GM13977 (cell line): ENCODE data around the gene CCBE1.

Experiments used
- DNase-seq: peaks from one replicate; pipeline ENCODE4 v3.0.0; 2012; ENCODE audit warnings: low spot score
- in situ Hi-C: fragments of 300-500 bp; cut with MboI; formaldehyde crosslinking; loops from one replicate; pipeline ENCODE4 v1.12.0; 2022; ENCODE audit warnings: low sequenced_read_pairs, low pct_unique_long_range_greater_than_20kb, mixed read lengths, inconsistent platforms; ENCODE audit not compliant: unreplicated experiment
- TF ChIP-seq, protein P1 (sequence below): IDR thresholded peaks from 2 replicates; pipeline ENCODE4 v1.5.1; 2012; ENCODE audit warnings: mild to moderate bottlenecking, control low read depth; ENCODE audit not compliant: insufficient read depth; ENCODE audit errors: extremely low read depth, missing control alignments

The CCBE1 gene

DNA sequence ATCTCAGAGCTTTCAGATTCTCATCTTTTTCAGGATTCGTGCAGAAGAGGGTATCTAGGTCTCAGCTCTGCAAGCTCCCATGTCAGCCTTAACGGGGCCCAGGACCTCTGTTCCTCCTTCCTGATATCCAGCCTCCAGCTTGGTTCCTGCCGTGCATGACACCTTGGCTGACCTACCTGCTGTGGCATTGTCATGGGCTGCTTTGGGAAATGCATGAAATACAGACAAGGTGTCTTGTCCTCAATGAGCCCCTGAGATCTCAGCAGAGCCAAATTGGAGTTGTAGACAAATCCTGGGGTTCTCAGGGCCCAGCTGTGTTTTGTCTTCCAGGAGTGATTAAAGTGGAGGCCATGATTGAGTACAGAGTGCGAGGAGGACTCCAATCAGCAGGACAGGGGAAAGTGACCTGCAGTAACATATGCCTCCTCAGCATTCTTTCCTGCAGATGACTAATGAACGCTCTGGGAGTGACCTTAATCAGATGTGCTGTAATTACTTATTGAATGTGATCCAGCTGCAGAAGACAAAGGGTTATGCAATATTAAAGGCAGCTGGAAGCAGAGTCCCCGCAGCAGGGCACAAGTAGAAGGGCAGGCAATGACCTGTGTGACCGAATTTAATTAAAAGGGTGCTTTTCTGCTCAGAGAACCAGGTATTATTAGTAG is 141.1 kb downstream of the CCBE1 start:
- TF ChIP-seq, protein P1, sequence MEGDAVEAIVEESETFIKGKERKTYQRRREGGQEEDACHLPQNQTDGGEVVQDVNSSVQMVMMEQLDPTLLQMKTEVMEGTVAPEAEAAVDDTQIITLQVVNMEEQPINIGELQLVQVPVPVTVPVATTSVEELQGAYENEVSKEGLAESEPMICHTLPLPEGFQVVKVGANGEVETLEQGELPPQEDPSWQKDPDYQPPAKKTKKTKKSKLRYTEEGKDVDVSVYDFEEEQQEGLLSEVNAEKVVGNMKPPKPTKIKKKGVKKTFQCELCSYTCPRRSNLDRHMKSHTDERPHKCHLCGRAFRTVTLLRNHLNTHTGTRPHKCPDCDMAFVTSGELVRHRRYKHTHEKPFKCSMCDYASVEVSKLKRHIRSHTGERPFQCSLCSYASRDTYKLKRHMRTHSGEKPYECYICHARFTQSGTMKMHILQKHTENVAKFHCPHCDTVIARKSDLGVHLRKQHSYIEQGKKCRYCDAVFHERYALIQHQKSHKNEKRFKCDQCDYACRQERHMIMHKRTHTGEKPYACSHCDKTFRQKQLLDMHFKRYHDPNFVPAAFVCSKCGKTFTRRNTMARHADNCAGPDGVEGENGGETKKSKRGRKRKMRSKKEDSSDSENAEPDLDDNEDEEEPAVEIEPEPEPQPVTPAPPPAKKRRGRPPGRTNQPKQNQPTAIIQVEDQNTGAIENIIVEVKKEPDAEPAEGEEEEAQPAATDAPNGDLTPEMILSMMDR, result no peak
- in situ Hi-C loops, result no loop called here
- DNase-seq, result no peak

DNA sequence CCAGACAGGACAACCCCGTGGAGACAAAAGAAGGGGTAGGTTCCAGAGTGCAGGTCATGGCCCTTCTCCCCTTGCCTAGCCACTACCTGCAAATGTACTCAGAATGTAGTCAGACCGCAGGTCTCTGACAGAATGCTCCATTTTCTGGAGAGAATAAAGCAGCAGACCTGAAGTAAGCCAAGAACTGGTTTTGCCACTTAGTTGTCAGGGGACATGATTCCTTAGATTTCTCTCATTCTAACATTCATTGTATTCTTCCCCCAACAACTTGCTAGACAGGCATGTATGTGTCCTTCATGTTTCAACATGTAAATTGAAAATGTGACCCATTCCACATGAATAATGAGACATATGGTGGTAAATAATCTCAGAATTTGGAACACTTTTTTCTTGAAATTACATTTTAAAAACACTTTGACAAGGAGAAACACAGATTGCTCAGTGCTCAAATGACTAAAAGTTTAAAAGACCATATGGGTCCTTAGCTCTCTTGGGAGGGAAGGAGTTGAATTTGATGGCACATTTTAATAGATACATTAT is 142.4 kb downstream of the CCBE1 start:
- TF ChIP-seq, protein P1, result no peak
- in situ Hi-C loops, result no loop called here
- DNase-seq, result no peak

DNA sequence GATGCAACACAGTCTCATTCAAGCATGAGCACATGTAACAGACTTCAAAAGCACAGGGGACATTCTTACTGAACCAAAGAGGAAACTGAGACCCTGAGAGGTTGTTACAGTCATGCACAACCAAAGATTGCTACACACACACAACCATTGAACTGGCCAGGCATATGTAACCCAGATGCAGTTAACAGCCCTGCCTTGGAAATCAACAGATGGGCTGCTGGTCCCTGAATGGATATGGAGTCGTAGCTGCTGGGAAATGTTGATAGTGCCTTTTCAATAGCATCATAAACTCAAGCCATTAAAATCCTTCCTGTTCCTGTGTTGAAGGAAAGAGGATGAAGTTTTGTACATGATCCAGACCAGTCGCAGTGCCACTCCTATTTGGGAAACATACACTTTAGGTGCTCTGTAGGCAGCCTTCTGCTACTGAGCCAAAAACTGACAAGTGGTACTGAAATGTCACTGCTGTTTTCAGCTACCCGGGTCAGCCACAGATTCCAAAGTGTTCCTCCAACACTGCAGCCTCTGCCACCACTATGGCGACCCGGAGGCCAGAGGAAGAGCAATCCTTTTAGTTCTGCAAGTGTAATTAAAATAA is 143.9 kb downstream of the CCBE1 start:
- DNase-seq, result no peak
- in situ Hi-C loops, result no loop called here
- TF ChIP-seq, protein P1, result no peak

DNA sequence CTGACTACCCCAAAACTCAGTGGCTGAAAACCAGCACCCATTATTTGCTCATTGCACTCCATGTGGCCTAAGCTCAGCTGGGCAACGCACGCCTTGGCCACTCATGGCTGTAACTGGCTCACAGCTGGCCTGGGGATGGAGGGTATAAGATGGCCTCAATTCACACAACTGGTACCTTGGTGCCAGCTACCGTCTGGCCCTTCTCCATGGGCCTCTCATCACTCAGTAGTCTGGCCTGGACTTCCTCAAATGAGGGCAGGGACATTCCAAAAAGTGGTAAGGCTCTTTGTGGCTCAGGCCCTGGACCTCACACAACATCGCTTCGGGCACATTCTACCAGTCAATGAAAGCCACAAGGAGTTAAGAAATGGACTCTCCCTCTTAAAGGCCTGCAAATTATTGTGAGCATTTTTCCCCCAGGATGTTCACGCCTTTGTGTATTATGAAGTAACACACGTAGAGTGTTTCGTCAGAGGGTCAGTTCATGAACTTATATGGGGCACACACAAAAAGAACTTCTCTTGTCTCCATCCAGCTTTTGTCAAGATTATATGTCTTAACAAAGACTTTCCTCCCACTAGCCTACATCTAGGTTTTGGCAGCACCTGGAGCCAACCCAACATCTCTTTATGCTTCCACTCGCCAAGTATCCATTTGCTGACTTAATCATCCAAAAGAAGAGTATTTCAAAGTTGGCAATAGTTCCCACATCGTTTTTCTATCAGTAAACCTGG is 145.2 kb downstream of the CCBE1 start:
- in situ Hi-C loops, result no loop called here
- TF ChIP-seq, protein P1, result no peak

DNA sequence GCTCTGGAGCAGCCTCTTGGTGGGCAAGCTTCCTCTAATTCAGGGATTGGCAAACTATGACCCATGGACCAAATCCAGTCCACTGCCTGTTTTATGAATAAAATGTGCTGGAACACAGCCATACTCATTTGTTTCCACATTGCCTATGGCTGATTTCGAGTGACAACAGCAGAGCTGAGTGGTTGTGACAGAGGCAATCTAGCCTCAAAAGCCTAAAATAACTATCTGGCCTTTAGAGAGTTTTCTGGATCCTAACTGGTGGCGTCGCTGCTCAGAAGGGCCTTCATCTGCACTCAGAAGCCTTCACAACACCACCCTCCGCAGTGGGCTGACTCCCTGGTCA is 147.1 kb downstream of the CCBE1 start:
- no peak for DNase-seq
- in situ Hi-C loops, result no loop called here
- TF ChIP-seq, protein P1, result no peak

More for the DNA sequence above, 145.2 kb downstream of the CCBE1 start:
- no peak for DNase-seq

DNA sequence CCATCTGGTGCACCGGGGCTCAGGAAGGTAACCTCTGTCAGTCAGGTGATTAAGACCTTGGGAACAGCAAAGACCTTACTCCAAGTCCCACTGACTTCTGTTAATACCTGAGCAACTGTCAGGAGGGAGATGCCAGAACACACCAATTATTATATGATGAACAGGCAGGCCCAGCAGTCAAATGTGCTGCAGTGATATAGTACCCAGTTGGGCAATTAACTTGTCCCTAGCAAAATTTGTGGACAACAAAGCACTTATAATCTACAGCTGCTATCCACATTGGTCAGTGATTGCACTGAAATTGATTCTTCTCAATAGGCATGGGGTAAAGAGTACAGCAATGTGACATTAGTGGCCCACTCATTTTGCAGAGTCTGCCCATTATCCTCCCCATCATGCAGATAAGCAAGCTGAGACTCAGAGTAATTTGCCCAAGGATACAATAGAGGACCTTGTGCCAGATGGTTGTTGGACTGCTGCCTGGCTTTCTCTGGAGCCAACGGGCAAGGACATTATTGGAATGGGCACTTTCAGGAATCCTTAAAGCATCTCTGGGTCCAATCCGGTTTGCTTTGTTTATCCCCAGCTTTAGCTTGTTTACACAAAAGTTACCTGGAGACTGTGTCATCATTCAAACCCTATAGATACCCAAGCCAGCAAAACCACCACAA is 147.6 kb downstream of the CCBE1 start:
- TF ChIP-seq, protein P1, result no peak
- in situ Hi-C loops, result no loop called here

More for the DNA sequence above, 147.6 kb downstream of the CCBE1 start:
- no peak for DNase-seq
